ENCODE results near the gene PAQR3.

DNA sequence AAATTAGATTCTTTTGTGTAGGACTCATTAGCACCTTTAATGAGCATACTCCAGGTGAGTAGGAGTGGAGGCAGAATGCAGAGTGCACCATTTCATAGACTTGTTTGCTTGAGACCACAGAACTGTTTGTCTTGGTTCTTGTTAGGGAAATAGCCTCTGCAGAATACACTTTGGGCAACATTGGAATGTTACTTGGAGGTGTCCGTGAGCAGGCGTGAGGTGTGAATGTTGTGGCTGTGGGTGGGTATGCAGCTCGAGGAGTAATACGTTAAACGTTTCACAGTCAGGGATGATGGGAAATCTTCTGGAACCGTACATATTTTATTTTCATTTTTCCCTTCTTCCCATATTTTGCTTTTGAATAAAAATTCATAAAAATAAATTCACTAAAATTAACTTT lies 31.6 kb downstream of the PAQR3 start:
- no peak for TF ChIP-seq ARNTL (CRISPR knock-in tag; IDR thresholded peaks at IDR 0.05; ENCODE audit: borderline replicate concordance, low read depth)
- no peak for TF ChIP-seq GLIS3 (CRISPR knock-in tag; IDR thresholded peaks at IDR 0.05)
- TF ChIP-seq, protein P1, sequence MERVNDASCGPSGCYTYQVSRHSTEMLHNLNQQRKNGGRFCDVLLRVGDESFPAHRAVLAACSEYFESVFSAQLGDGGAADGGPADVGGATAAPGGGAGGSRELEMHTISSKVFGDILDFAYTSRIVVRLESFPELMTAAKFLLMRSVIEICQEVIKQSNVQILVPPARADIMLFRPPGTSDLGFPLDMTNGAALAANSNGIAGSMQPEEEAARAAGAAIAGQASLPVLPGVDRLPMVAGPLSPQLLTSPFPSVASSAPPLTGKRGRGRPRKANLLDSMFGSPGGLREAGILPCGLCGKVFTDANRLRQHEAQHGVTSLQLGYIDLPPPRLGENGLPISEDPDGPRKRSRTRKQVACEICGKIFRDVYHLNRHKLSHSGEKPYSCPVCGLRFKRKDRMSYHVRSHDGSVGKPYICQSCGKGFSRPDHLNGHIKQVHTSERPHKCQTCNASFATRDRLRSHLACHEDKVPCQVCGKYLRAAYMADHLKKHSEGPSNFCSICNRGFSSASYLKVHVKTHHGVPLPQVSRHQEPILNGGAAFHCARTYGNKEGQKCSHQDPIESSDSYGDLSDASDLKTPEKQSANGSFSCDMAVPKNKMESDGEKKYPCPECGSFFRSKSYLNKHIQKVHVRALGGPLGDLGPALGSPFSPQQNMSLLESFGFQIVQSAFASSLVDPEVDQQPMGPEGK (CRISPR knock-in tag; IDR thresholded peaks at IDR 0.05; ENCODE audit: borderline replicate concordance) = no peak
- no peak for TF ChIP-seq ZFP3 (CRISPR knock-in tag; IDR thresholded peaks at IDR 0.05)
- TF ChIP-seq TCF4 (CRISPR knock-in tag; IDR thresholded peaks at IDR 0.05; ENCODE audit: borderline replicate concordance) = no peak
- no peak for TF ChIP-seq RARB (CRISPR knock-in tag; IDR thresholded peaks at IDR 0.05)
- TF ChIP-seq, protein P2, sequence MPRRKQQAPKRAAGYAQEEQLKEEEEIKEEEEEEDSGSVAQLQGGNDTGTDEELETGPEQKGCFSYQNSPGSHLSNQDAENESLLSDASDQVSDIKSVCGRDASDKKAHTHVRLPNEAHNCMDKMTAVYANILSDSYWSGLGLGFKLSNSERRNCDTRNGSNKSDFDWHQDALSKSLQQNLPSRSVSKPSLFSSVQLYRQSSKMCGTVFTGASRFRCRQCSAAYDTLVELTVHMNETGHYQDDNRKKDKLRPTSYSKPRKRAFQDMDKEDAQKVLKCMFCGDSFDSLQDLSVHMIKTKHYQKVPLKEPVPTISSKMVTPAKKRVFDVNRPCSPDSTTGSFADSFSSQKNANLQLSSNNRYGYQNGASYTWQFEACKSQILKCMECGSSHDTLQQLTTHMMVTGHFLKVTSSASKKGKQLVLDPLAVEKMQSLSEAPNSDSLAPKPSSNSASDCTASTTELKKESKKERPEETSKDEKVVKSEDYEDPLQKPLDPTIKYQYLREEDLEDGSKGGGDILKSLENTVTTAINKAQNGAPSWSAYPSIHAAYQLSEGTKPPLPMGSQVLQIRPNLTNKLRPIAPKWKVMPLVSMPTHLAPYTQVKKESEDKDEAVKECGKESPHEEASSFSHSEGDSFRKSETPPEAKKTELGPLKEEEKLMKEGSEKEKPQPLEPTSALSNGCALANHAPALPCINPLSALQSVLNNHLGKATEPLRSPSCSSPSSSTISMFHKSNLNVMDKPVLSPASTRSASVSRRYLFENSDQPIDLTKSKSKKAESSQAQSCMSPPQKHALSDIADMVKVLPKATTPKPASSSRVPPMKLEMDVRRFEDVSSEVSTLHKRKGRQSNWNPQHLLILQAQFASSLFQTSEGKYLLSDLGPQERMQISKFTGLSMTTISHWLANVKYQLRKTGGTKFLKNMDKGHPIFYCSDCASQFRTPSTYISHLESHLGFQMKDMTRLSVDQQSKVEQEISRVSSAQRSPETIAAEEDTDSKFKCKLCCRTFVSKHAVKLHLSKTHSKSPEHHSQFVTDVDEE (CRISPR knock-in tag; IDR thresholded peaks at IDR 0.05) = no peak
- TF ChIP-seq, protein P3, sequence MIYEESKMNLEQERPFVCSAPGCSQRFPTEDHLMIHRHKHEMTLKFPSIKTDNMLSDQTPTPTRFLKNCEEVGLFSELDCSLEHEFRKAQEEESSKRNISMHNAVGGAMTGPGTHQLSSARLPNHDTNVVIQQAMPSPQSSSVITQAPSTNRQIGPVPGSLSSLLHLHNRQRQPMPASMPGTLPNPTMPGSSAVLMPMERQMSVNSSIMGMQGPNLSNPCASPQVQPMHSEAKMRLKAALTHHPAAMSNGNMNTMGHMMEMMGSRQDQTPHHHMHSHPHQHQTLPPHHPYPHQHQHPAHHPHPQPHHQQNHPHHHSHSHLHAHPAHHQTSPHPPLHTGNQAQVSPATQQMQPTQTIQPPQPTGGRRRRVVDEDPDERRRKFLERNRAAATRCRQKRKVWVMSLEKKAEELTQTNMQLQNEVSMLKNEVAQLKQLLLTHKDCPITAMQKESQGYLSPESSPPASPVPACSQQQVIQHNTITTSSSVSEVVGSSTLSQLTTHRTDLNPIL (CRISPR knock-in tag; IDR thresholded peaks at IDR 0.05; ENCODE audit: low read depth) = no peak
- no peak for TF ChIP-seq ZC3H10 (CRISPR knock-in tag; IDR thresholded peaks at IDR 0.05)
- TF ChIP-seq, protein P4, sequence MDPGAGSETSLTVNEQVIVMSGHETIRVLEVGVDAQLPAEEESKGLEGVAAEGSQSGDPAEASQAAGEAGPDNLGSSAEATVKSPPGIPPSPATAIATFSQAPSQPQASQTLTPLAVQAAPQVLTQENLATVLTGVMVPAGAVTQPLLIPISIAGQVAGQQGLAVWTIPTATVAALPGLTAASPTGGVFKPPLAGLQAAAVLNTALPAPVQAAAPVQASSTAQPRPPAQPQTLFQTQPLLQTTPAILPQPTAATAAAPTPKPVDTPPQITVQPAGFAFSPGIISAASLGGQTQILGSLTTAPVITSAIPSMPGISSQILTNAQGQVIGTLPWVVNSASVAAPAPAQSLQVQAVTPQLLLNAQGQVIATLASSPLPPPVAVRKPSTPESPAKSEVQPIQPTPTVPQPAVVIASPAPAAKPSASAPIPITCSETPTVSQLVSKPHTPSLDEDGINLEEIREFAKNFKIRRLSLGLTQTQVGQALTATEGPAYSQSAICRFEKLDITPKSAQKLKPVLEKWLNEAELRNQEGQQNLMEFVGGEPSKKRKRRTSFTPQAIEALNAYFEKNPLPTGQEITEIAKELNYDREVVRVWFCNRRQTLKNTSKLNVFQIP (CRISPR knock-in tag; IDR thresholded peaks at IDR 0.05; ENCODE audit: borderline replicate concordance, low read depth) = no peak
- TF ChIP-seq OSR1 (CRISPR knock-in tag; IDR thresholded peaks at IDR 0.05) = no peak
- TF ChIP-seq ESRRG (CRISPR knock-in tag; IDR thresholded peaks at IDR 0.05) = no peak
- no peak for TF ChIP-seq SNAI2 (CRISPR knock-in tag; IDR thresholded peaks at IDR 0.05)

All from SK-N-SH treated with all-trans-retinoic acid at 6 μM for 48 hours (cell line).